Stimulated activated CD4-positive, alpha-beta T cell treated with anti-CD3 and anti-CD28 coated beads, Interleukin-1b, Interleukin-23, amount 100 ng/mL, for 48 hours (primary cell): ENCODE measurements around the gene MYBBP1A.
A peak's percentile ranks its signal among the peaks of the same experiment; 100 is the strongest.

ENCODE experiments used
- DNase-seq: peaks from one replicate; pipeline ENCODE4 v3.0.0-alpha.2; 2020

Gene MYBBP1A

GRCh38 chr17:4499431-4500190 lies 55.6 kb downstream of the MYBBP1A start:
- no peak for DNase-seq

- peak; percentile 39 for DNase-seq
Measured at GRCh38 chr17:4498461-4499397, 56.5 kb downstream of the MYBBP1A start, which contains the start of gene SPNS2. Gene SPNS2, plus strand, starts transcription at chr17:4498881. Its CDS starts 167 bp downstream, at chr17:4499048.

- DNase-seq, result no peak
Measured at GRCh38 chr17:4497101-4497824, 57.9 kb downstream of the MYBBP1A start.

- no peak for DNase-seq
Measured at GRCh38 chr17:4492721-4493561, 62.2 kb downstream of the MYBBP1A start.

DNA sequence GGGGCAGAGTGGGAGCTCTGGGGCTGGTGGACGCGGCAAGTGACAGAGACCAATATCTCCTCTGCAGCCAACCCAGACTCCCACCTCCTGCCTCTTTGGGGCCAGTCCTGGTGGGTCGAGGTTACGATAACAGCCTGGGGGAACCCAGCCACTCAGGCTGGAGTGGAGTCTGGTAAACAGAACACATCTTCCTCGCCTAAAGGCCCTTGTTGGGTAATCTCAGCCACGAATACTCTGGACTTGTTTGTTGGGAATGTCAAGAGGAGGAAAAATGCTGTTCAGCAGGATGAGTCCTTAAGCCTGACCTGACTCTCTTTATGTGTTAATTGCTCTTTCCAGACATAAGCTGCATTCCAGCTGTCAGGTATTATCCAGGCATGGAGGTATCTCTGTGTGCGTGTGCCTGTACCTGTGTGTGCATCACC lies 64.5 kb downstream of the MYBBP1A start:
- DNase-seq, result no peak

GRCh38 chr17:4490109-4490591 lies 65.0 kb downstream of the MYBBP1A start:
- DNase-seq, result no peak

DNA sequence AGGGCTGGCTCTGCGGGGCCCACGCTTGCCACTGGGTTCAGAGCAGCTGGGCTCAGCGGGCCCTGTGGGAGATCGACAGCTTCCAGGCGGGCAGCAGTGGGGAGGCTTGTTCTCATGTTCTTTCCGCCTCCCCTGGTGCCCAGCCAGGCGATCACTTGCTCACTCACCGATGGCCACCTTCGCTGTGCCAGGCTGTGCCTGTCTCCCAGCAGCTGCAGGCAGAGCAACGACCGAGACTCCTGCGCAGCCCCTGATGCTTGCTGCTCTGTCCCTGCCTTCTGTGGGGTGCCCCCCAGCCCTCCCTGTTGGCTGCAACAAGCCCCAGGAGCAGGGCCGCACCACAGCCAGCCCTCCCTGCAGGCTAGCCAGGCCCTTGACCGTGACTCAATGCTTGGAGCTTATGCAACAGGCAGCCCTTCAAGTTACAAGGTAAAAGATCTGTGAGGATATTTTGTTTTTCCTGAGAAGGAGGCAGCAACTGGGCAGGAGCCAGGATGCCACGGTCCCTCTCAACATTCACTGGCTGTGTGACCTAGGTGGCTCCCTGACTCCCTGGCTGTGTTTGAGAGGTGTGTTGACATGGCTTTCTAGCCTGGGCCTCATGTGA lies 66.1 kb downstream of the MYBBP1A start:
- no peak for DNase-seq
